GM19463 (cell line): ENCODE measurements around the gene NACAD.

Experiments
- ATAC-seq: cut with Tn5 transposase; IDR thresholded peaks from one replicate; pipeline ENCODE4 v1.9.1; 2021; ENCODE audit warnings: mild to moderate bottlenecking, moderate library complexity; ENCODE audit not compliant: unreplicated experiment

Gene NACAD

DNA sequence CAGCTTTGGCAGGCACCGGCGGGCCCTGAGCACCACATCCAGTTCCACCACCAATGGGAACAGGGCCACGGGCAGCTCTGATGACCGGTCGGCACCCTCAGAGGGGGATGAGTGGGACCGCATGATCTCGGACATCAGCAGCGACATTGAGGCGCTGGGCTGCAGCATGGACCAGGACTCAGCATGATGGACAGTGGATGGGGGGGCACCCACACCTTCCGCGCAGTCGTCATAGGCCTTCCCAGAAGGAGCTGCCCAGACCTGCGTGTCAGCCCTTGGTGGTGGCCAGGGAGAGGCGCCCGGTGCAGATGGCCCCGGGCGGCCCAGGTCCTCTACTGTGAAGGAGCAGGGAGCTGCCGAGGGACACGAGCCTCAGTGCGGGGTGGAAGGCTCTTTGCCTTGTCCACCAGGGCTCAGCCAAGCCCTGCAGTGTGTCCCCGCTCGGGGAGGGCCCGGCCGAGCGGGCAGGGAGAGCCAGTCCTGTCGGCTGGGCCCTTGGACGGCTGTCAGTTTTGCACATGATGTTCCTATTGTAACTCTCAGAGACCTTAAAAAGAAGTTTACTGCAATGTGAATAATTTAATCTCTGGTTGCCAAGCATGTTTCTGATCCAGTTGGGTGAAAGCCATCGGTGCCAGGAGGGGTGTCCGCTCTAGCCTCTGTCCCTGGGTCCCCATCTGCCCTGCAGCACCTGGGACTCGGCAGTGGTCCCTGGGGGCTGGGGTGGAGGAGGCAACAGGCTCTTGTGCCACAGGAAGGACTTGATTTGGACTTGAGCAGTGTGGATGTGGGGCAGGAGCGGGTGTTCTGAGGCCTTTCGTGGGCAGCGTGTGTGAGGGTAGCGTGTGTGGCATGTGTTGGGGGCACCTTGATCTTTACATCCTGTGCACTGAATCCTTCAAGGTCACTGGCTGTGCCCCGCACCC is 12.6 kb downstream of the NACAD start:
- ATAC-seq: no peak

DNA sequence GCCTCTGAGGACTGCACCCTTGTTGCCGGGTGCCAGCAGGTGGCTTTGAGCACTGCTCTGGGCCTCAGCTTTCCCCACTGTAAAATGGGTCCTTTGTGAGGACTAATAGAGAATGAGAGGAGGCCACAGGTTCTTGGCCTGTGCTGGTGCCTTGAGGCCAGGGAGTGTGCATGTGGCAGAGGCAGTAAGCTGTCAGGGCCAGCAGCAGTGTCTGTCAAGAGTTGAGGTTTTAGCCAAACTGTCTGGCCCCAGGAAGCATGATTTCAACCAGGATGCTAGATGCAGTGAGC is 13.5 kb downstream of the NACAD start:
- ATAC-seq: no peak

DNA sequence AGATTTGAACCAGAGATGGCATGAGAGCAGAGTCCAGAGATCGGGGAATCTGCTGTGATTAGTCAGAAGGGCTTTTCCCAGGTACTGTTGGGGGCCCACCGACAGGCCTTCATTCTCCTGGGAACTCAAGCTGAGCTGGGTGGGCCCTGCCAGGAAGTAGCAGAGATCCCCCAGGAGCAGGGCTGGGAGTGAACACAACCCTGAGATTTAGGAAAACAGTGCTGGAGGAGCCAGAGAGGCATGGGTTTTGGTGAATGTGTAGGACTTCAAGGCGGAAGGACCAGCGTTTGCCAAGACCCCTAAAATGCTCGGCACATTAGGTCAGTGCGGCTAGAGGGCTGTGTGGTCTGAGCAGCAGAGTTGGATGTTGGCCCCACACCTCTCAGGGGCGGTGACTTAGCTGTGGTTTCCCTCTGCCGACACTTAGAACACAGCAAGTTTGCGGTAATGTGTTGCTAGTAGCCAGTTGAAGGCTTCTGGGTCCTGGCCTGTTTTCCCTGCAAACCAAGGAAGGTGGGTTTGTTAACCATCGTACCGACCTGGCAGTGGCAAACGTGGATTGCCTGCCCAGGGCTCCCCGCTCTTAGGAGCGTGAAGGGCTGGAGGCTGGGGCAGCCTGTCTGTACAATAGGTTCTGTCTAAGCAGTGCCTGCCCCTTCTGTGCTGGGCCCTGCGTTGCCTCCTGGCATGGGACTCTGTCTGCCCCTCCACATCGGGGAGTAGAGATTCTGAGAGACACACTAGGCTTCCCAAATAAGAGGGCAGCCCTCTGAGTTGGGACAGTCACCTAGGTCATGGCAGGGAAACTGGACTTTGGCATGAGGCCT is 14.0 kb downstream of the NACAD start:
- no peak for ATAC-seq

DNA sequence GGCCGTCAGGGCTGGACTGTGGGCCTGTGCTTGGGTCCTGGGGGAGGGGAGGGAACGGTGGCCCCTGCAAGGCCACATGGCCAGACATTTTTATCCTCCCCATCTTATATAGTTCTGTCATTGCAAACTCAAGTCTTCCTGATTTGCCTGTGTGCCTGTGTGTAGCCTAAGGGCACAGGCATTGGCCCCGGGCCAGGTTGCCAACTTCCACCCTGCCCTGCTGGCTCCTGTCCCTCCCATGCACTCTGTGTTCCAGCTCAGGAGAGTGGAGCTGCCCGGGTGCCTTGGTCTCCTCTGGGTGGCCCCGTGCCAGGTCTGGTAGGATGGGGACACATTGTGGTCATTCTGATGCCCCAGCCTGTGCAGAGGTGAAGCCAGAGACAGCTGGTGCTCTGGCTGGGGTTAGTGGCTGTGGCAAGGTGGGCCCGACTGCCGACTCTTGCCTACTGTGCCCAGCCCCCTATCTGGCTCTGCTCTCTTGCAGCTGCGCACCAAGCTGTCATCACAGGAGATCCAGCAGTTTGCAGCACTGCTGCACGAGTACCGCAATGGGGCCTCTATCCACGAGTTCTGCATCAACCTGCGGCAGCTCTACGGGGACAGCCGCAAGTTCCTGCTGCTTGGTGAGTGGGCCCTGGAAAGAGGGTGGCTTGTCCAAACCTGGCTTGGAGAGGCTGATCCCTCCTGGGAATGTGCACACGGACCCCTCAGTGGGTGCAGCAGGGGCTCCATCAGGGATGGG is 14.8 kb downstream of the NACAD start:
- ATAC-seq: no peak

DNA sequence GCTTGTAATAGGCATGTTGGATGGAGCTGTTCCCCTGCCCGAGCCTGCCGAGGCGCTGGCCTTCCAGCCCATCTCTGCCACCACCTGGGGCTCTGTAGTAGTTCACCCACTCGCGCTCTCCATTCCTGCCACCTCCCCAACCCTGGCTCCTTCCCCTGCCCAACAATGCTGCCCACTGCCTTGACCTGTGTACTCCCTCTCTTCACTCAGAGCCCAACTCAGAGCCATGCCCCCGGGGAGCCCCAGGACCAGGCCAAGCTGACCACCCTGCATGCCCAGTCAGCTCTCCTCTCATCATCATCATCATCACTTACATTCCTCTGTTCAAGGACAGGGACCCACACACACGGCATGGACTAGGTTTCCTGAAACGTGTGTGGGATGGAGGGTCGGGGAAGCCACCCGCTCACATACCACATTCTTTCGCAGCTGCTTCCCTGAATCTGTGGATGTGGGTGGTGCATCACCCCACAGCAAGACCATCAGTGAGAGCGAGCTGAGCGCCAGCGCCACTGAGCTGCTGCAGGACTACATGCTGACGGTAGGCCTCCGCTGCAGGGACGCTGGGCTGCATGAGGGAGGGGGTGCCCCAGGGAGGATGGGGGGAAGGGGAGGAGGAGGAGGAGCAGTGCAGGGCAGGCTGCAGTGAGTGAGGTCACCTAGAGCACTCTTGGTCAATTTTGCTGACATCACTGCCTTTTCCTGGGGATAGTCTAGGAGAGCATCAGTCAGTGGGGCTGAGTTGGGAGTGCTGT is 15.6 kb downstream of the NACAD start:
- ATAC-seq: no peak

DNA sequence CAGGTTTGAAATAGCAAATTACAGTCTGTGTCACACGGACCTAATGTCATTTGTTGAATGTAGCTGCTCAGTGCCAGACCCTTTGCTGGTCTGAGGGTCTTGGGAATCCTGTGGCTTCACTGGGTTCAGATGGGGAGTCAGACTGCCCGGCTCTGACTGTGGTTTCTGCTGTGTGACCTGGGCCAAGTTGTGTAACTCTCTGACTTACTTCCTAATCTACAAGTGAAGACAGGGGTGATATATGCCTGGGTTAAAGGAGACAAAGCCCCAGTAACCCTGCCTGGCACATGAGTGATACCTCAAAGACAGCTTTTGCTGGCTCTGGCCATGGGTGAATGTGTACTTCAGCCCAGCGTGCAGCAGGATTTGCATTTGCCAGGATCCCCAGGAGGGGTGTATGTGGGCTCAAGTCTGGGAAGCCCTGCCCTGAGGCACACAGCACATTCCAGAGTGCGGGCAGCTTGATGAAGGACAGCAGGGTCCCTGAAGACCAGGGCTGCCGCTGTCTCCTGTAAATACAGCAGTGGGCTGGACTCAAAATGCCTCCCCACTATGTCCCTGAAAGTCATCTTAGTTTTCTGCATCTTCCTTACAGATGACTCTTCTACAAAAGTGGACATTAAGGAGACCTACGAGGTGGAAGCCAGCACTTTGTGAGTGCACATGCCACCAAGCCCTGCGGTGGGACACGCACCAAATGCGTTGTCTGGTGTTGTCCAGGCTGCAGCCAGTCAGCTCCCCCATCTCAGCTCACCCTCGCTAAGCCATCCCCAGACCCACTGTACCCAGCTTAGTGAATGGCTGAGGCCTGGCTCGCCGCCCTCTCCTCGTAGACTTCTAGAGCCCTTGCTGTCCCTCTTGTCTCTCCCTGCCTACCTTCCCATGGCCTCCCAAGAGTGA is 16.4 kb downstream of the NACAD start:
- no peak for ATAC-seq

DNA sequence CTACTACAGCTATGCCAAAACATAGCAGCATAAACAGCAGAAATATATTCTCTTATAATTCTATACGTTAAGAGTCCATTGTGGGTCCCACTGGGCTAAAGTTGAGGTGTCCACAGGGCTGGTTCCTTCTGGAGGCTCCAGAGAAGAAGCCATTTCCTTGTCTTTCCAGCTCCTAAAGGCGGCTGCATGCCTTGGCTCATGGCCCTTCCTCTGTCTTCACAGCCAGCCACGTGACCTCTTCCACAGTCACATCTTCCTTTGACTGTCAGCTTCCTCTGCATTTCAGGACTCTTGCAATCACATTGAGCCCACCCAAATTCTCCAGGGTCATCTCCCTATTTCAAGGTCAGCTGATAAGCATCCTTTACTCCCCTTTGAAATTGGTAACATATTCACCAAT is 17.2 kb downstream of the NACAD start:
- no peak for ATAC-seq

DNA sequence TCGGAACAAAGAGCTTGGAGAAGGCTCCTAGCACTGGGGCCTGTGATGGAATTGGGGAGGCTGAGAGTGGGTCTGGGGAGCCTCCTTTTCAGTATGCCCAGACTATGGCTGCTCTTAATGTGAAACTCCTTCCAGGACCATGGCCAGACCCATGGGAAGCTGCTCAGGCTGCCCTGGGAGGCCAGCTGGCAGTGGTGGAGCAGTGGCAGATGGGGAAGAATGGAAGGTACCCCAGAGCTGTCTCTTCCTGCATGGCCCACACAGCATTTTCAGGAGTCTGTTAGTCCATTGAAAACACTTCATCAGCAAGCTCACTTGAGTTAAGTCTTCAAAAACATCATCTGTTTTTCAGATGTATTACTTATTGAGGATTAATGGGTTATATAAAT is 18.5 kb downstream of the NACAD start:
- no peak for ATAC-seq

DNA sequence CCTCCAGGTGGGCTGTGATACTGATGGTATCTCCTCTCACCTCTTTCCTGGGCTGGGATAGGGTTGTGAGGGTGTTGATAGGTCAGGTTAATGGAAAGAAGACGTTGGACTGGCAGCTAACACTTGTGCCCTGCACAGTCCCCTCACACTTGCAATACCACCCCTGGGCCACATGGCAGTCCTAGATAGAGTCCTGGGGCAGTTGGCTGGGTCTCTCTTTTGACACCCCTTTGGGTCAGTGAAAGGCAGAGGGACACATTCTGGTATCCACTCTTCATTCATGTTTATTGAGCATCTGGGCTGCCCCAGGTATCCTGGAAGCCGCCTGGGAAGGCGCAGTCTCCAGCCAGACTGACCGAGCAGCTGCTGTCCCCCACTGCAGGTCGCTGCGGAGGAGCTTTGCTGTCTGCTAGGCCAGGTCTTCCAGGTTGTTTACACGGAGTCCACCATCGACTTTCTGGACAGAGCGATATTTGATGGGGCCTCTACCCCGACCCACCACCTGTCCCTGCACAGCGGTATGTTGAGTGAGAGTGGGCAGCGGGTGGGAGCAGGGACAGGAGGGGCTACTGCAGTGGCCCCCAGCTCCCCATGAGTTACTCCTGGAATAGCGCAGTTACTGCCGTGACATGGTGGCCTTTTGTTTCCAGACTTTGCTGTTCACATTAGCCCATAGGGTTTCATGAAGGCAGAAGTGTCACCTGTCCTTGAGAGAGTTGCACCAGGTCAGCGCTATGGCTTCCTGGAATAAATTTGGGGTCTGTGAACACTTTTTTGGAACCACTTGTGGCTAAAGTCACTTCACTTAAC is 19.1 kb downstream of the NACAD start:
- no peak for ATAC-seq

DNA sequence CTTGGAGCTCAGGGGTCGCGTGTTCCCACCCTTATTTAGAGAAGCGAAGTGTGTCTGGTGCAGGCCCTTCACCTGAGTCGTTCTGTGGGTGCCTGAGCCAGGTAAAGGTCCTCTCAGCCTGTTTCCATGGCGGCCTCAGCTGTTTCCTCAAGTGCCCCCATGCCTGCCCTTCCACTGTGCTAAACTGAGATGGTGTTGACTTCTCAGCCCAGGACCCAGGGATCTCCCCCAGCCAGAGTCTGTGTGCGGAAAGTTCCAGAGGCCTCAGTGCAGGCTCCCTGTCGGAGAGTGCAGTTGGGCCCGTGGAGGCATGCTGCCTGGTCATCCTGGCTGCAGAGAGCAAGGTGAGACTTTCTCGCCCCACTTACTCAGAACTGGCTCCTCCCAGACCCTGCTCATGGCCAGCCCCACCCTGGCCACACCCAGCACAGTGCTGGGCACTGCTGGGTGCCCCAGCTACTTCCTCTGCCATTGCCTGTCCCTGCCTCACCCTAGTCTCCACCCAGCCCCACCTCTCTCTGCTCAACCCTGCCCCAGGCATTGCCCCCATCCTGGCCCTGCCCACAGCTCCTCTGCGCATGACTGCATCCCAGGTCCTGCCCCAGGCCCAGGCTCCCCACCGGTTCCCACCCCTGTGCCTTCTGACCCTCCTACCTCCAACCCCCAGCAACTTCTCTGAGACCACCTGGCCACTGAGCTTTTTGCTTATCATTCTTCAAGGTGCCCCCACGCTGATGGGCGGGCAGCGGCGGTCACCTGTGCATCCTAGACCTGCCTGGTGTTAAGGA is 20.3 kb downstream of the NACAD start:
- ATAC-seq: no peak

DNA sequence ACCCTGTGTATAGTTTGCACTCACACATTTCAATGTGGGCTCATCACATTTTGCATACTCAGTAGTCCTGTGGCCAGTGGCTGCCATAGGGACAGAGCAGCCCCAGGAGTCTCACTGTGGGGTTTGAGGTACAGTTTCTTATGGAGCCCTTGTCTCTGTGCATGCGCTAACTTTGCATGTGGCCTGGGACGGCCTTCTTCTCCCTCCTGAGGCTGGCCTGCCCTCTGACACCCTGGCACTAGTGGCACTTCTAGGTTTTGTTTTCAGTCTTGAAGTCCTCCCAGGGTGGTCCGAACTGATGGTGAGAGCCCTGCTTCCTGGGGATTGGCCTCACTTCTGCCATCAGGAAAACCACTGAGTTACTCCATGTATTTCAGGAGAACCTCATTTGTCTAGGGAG is 21.2 kb downstream of the NACAD start:
- no peak for ATAC-seq

DNA sequence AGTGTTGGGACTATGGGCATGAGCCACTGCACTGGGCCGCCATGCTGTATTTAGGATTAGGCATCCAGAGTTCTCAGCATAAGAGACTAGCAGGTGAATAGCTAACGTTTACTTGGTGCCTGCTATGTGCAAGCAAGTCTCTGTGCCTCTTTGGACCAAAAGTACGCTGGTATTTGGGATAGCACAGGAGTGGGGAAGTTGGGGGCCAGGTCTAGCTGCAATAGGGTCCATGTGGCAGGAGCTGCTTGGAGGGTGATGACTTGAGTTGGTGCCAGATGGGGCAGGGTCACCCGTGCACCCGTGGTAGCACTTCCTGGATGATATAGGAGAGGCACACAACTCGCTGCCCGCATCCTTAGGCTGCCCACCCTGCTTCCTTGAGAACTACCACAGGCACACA is 22.4 kb downstream of the NACAD start:
- ATAC-seq: no peak

DNA sequence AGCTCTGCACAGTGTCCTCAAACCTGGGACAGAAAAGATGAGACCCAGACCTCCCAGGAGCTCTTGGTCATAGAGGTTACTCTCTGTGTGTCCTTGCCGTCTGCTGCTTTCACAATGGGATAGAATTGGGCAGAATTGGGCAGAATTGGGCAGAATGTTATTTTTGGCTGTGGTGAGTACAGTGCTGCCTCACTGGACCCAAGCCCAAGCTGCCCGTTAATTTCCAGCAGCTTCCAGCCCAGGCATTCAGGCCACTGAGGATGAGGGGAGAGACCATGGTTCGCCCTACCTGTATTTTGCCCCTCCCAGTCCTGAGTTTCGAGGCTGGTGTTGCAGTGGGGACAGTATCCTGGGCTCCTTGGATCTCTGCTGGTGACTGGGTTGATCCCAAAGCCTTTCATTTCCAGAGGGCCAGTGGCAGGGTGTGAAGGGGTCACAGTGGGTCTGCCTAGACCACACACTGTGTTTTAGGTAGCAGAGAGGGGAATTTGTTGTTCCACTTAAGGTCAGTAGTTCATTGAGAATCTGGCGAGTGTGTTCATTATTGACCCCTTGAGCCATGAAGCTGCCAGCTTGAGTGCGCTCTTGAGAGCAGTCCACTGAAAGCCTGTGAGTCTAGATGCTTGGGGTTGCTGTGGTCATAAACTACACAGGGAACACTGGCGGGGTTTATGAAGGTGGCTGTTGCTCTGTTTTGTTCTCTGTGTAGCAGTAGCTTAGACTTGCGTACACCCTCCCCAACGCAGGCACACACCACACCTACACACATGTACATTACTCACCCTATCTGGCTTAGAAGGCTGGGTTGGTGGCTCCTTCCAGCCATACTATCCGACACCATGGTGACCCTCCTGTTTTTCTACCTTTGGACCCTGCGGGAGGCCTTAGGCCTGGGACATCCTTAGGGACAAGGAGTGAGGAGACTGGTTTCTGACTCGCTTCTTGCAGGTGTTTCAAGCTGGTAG is 23.5 kb downstream of the NACAD start:
- ATAC-seq: no peak

DNA sequence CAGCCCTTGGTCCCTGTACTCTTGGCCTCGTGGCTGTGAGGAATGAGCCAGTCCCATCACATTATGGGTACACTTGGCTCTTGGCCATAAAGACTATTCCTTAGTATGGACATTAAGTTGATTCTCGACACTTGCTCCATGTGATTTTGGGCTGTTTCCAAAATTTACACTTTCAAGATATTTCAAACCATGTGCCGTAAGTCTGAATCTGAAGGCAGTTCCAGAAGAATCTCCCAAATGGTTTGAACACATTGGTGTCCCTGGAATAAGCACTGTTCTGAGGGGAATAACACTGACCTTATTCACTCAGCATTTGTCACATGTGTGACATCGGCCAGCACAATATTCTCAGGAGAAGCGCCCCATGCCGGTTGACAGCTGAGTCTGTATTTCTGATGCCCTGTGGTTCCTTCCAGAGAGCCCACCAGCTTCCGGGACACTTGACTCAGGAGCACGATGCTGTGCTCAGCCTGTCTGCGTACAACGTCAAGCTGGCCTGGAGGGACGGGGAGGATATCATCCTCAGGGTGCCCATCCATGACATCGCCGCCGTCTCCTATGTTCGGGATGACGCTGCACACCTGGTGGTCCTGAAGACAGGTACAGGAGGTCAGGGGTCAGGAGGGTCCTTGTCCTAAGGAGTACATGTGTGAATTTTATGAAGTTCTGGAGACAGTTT is 24.6 kb downstream of the NACAD start:
- ATAC-seq: no peak

DNA sequence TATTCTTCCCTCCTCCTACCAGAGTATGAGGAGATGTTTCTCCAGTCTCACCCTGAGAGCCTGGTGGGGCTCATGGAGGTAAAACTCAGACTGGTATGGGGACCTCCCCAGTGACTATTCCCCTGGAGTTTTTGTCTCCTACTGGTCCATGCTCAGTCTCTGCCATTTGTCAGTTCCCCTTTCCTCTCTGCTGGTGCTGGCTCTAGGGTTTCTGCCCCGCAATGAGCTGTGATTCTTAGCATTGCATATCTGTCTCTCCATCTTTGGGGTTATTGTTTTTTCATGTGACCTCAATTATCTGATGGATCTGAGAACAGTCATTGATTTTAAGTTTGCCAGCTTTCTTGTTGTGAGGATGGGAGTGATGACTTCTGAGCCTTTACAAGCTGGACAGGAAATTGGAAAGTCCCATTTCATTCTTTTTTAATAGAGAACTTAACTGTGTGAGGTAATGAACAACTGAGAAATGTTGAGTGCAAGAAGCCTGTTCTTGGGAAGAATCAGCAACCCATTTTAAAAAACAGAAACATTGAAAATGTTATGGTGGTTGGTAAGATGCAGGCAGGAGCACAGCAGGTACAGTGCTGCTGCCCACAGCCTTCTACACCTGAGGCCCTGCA is 26.9 kb downstream of the NACAD start:
- ATAC-seq: no peak

DNA sequence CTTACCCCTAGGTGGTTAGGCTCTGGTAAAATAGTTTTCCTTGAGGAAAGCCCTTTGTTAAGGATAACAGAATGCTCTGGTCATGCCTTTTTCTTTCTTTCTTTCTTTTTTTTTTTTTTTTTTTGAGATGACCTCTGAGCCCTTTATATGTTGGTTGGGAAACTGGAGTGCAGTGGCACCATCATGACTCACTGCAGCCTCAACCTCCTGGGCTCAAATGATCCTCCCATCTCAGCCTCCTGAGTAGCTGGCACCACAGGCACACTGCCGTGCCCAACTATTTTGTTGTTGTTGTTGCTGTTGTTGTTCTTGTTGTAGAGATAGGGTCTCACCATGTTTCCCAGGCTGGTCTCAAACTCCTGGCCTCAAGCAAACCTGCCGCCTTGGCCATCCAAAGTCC is 27.4 kb downstream of the NACAD start:
- no peak for ATAC-seq
